ENCODE results near the gene ZBTB49.

- TF ChIP-seq REST (IDR thresholded peaks at IDR 0.05; ENCODE audit: insufficient read depth in 1 of 2, low read depth in 2 of 2, low read length in 2 of 2): 0 out of 4 replicates have a peak, but pooled peaks of 1 of the 2 experiments have one; percentile 14
- TF ChIP-seq SIN3A (IDR thresholded peaks at IDR 0.05; ENCODE audit: borderline replicate concordance, insufficient read depth, low read length): 0 out of 2 replicates have a peak, but pooled peaks have one; percentile 7
- TF ChIP-seq POLR2AphosphoS5 (IDR thresholded peaks at IDR 0.05; ENCODE audit: low read depth, low read length): peak; percentile 96
- TF ChIP-seq FOXP2 (optimal IDR thresholded peaks at IDR 0.05; ENCODE audit: borderline replicate concordance, extremely low read depth, extremely low read length, insufficient read depth): peak; percentile 52
- peak; percentile 60 for TF ChIP-seq TAF1 (IDR thresholded peaks at IDR 0.05; ENCODE audit: borderline replicate concordance, insufficient read depth, low read length)
These were observed 41.8 kb upstream of the ZBTB49 start, which contains the start of gene TMEM128 for GRCh38 chr4:4248029-4248884.
